ENCODE results near the gene NAPB. TPM values are rescaled to one million over a fixed set of nuclear protein-coding genes. Genes with fewer than 3 reads are reported as not detected.

Gene NAPB
- total RNA-seq, 1 donor from 2014 or later = 12.8 TPM

DNA sequence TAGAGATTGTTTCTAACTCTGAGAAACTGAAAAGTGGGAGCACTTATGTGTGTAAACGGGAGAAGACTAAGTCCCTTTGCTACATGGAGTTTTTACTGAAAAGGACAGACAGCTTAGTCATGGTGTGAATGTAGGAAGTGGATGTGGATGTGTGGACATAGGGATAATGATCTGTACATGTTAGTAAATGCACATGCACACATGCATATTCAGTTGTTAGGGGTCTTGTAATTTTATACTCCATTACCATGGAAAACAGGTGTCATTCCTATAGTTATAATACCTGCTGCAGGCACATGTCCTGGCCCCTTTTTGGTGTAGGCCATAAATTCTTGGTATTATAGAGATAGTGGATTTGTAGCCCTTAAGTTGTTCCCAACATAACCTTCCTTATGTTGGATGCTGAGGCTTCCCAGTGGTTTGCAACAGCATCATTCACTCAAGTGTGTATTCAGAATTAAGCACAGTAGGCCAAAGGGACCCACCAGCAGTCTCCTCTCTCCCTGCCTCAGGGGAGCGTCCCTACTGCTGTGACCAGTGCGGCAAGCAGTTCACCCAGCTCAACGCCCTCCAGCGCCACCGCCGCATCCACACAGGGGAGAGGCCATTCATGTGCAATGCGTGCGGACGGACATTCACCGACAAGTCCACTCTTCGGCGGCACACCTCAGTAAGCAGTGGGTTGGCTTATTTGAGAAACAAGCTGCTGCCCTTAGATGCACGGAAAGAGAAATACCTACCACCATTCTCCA is 52.0 kb downstream of the NAPB start:
- DNase-seq (ENCODE audit: low read depth) = no peak

DNA sequence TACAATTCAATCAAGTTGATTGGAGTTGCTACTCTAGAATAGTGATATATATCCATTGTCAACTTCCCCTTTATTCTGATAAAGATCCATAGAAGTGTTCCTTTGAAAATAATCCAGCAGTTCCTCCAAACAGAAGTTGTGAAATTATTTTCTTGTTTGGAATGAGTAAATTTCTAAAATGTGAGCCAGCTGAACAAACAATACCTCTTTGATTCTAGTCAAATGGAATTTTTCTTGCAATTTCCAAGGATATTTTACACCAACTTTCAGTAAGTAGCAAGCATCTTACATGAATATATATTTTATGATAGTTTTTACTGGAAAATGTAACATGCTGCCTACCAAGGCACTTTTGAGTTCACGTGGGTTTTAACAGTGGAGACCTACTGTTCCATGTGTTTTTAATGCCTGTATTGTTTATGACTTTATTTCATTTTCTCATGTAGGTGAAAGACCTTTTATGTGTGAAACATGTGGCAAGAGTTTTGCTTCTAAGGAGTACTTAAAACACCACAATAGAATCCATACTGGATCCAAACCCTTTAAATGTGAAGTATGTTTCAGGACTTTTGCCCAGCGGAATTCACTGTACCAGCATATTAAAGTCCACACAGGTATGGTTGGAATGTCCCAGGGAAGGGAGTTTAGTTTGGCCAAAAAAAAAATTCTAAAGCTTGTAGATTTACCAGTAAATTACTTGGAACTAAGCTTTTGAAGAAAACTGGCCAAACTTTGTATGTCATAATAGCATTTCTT is 52.8 kb downstream of the NAPB start:
- DNase-seq (ENCODE audit: low read depth) = no peak

- no peak for DNase-seq (ENCODE audit: low read depth)
These were observed 53.5 kb downstream of the NAPB start for GRCh38 chr20:23367770-23368169.

DNA sequence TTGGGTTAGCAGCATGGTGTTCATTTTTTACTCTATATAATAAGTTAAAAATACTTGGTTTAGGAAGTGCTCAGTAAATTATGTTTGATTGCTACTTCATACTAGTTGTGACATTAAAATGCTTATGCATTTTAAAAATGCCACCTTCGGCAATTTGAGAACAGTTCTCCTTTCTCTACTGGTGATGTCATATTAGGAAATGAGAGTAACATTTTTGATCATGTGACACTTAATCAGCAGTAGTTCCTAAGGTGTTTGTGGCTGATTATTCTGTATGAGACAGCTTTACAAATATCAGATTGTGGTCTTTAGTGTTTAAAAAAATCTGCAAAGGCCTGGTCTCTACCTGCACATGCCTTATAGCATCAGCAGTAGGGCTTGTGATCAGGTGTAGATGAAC is 54.9 kb downstream of the NAPB start:
- DNase-seq (ENCODE audit: low read depth) = no peak

GRCh38 chr20:23365390-23366165 is 55.7 kb downstream of the NAPB start:
- DNase-seq (ENCODE audit: low read depth) = no peak

DNA sequence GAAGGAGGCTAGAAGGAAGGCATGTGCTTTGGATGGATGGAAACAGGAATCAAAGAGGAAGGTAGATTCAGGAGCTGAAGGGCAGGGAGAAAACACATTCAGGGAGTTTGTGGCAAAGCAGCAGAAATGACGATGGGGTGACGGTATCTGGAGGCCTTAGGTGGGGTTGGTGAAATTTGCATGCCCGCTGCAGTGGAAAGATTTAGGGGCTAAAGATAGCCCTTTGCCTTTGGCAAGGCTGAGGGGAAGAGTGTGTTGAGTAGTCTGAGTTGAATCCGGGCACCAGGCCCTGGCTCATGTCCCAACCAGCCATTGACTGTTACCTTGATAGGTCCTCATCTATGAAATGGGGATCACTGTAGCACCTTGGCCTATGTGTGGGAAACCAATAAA is 58.0 kb downstream of the NAPB start:
- DNase-seq (ENCODE audit: low read depth) = peak; percentile 34

DNA sequence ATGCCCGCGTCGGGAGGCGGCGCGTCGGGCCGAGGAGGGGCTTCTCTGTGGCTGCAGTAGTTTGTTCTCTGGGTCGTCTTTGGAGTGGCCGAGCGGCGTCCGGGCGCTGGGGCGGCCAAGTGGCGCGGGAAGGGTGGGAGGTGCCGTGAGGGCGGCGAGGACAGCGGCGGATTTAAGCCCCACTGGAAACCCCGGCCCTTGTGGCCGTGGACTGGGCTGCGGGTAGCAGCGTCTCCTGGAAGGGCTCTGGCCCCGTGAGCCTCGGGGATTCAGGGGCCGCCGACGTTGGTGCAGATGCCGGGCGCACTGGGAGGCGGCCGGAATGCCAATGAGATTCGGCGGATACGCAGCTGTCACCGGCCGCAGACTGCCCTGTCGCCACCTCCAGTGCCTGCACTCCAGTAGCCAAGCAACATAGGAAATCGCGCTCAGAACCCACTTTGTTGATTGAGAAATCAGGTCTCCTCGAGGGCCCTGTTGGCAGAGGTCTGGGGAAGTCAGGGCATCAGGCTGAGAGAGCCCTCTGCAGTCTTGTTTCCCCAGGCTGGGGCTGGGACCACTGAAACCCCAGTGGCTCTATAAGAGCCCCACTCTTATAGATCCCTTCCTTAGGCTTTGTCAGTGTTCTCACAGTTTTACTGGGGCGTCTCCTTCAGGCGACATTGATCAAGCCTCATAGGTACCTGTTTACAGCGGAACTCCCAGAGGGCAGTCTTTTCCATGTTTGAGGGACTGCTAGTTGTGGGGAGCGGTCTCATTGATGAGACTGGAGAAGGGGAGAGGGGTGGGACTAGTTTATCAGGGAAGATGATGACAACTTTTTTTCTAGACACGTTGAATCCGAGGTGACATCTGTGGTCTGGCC is 58.7 kb downstream of the NAPB start:
- peak; percentile 78 for DNase-seq (ENCODE audit: low read depth)

DNA sequence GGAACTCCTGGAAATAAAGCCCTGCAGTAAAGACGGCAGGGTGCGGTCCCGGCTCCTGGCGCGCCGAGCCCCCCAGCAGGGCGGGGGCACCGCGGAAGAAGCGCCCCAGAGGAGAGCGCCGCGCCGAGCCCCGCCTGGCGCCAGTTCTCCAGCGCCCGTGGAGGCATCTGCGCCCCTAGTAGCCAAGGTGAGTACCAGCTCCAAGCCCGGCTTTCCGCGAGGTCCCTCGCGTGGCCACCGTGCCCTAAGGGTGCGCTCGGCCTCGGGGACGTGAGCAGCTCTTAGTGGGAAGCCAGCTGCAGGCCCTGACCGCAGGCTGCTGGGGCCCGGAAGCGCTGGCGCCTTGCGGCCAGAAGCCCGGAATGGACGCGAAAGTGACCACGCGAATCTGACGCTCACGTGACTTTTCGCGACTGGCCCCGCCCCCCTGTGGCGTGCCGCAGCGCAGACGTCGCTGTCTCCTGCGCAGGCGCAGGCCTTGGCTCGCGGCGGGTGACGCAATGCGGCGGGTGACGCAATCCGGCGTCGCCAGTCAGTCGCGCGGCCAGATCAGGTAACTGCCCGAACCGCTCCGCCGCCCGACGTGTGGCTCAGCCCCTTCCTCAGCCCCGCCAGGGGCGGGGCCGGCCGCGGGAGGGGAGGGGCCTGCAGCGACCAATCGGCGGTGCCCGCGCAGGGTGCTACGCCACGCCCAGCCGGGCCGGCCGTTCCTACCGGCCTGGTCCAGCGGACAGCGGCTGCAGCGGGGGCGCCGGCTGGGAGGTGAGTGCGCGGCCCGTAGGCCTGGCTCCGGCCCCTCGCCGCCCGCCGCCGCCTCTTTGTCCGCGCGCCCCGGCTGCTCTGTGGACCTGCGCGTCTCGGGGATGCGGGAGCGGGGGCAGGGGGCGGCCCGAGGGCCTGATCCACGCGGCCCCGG is 59.6 kb downstream of the NAPB start, which contains the start of gene GZF1:
TSS of gene GZF1 (plus strand) at position 707 of the 916 bp plus-strand sequence. CDS start 2,202 bp downstream, outside the sequence.
- DNase-seq (ENCODE audit: low read depth) = peak; percentile 98

- DNase-seq (ENCODE audit: low read depth) = peak; percentile 31
These were observed 60.2 kb downstream of the NAPB start for GRCh38 chr20:23361119-23361475.

GRCh38 chr20:23360531-23360930 is 60.8 kb downstream of the NAPB start:
- DNase-seq (ENCODE audit: low read depth) = no peak

DNA sequence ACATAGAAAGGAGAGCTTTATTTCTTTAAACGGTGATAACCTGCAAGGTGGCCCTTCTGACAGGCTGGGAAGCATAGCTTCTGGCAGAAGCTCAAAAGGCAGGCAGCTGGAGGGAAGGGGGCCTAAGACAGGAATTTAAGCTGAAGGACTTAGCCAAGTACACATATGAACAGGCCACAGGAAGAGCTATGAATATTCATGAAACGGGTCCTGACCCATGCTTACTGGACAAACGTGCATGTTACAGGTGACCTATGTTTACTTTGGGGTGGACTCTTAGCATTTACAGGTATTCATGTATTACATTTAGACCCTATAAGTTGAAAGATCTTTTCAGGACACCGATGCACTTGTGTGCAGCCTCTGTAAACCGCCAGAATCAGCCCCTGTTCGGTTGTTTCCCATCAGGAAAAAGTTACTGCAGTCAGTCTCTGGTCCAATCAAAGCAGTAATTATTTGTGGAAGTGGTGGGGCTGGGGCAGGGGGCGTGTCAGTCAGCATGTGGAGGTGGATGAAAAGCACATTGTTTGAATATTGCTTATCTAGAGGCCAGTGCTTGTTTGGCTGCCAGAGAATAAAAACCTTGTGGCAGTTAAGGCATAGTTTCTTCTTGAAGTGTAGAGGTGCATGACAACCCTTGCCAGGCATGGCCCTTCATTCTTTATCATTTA is 62.2 kb downstream of the NAPB start:
- DNase-seq (ENCODE audit: low read depth) = no peak

DNA sequence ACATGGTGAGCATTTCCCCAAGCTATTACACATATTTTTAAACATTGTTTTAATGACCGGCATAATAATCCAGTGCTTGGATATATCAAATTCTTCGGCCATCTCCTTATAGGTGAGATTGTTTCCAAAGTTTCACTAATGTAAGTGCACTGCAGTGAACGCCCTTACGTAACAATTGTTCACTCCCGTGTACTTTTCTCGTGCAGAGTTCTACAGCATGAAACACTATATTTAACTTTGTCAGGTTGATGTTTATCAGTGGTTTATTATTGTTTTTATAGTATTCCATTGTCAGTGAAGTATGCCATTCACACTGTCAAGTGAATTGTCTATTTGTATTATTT is 62.8 kb downstream of the NAPB start:
- no peak for DNase-seq (ENCODE audit: low read depth)

- DNase-seq (ENCODE audit: low read depth) = peak; percentile 100
These were observed 63.3 kb downstream of the NAPB start for GRCh38 chr20:23357767-23358562.

DNA sequence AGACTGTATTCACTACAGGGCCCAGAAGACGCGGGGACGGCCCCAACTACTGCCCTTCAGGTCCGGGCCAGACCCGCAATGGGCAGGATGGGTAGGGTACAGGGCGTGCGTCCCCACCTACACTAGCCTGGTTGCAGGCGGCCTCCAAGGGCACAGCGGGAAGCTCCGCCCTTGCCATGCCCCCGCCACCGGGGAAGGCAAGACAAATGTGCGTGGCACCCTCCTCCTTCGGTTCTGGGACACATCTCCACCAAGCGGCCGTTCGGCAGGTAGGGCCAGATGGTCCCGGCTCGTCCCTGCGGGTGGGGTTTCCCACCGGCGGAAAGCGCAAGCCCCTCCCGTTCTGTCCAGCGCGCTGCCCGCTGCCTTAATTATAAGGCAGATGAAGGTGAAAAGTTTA is 65.1 kb downstream of the NAPB start:
- DNase-seq (ENCODE audit: low read depth) = no peak

DNA sequence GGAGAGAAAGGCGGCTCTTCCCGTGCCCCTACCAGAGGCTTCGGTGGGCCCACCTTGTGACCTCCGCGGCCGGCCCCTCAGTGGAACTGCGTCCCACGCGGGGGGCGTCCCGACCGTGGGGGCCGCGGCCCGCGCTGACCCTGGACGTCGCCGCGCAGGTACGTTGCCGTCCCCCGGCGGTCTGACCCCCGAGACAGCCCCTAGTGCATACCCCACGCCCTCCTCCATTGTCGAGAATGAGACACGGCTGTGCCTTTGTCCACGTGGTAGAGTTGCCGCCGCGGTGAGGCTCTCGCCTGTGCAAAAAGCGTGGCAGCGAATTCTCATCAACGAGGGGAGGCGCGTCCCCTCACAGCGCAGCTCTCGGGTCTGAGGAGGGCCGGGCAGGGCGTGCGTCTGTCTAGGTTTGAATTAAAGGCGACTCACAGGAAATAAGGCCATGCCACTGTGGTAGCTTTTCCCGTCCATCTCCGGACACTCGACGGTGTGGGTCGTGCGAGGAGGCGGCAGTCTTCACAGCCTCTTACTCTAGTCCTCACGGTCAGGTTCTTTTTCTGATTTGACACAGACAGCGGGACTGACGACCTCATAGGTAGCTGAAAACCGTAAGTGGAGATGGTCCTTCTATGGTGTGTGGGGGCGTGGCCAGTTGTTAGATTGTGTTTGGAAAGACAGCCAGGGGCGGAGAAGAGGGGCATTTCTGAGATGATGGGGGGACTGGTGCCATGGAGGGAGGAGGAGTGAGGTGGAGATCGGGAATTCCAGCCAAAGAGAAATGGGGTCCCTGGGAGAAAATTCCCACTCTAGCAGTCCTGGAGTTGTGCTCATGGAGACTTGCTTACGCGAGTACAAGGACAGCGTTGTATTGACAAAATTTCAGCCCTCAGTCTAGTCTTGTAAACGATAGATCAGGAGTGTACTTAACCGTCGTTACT is 70.1 kb downstream of the NAPB start:
- DNase-seq (ENCODE audit: low read depth) = peak; percentile 53

DNA sequence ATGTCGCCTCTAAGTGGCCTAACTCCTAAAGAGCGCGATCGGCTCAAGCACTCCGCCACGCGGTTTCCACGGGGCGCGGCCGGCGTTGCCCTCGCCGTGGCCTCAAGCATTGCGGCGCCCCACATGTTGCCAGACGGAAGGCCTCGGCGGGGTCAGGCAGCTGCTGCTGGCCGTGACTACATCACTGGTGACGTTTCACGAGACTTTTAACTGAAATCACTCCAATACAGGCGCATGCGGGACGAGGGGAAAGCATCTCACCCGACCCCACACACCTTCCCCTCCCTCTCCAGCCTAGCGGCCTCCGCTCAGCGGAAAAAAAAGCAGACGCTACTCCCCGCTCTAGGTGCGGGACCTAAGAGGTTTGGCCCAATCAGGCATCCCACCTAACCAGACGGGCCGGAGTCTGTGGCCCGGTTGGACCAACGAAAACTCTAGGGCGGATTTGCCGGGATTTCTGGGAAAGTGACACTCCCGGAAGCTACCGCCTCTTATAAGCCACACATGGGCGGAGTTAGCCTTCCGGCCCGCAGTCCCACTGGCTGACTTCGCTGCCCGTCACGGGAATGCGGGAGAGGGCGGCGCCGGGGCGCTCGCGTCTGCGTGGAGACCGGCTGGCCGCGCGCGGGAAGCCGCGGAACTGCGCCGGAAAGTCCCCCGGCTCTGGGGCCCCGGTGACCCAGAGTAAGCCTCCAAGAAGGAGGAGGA is 70.9 kb downstream of the NAPB start, which contains the start of gene NXT1:
TSS of gene NXT1 (plus strand) at position 596 of the 708 bp plus-strand sequence. CDS start 3,251 bp downstream, outside the sequence.
- peak; percentile 99 for DNase-seq (ENCODE audit: low read depth)

Measured in myocyte (in vitro differentiated cells).